Measurements from ENCODE around the gene LYST. TPM values are rescaled to one million over a fixed set of nuclear protein-coding genes. Genes with fewer than 3 reads are reported as not detected.

Gene LYST
- total and polyA plus RNA-seq, 2 of the 4 experiments (the other 2 are of a cell fraction) = 2.2 to 7.2 TPM

GRCh38 chr1:235759336-235759735 is 107.4 kb downstream of the LYST start:
- intact Hi-C loops (cut with micrococcal nuclease) = no loop called here
- CTCF ChIA-PET = no interaction called here
- dilution Hi-C loops (cut with HindIII; ENCODE audit: low sequenced_read_pairs, unreplicated experiment) = no loop called here
- no peak overlapping the region for H3K9ac ChIP-seq (ENCODE audit: low read depth, low read length)
- no peaks in the 10 kb centered on the region for H4K20me1 ChIP-seq (ENCODE audit: insufficient read depth, low read length)
- no peak overlapping the region for H3K27ac ChIP-seq (ENCODE audit: insufficient read depth, low read length)
- no peak overlapping the region for H4K8ac ChIP-seq (ENCODE audit: low read depth in 2 of 2, low read length in 2 of 2)
- WGBS, 2 experiments (ENCODE audit: extremely low coverage in 2 of 2, insufficient read length in 1 of 2) = no CpG with 5 or more reads among the region's 6 CpGs
- POLR2A ChIA-PET (ENCODE audit: unreplicated experiment) = no interaction called here
- H3K14ac ChIP-seq (replicated peaks; ENCODE audit: low read depth, low read length) = no peak overlapping the region
- H4K5ac ChIP-seq (ENCODE audit: low read depth, low read length) = no peak overlapping the region
- H2BK15ac ChIP-seq (ENCODE audit: low read depth, low read length) = no peak overlapping the region
- H3K4me3 ChIP-seq (ENCODE audit: insufficient read depth, low read depth, low read length) = no peak overlapping the region
- no peak overlapping the region; the same call in 1 of the 2 replicates for H2BK120ac ChIP-seq (ENCODE audit: low read depth, low read length)
- 0 out of 2 replicates have a peak, but pooled peaks cover 1% of the 10 kb centered on the region for H3K36me3 ChIP-seq (ENCODE audit: control insufficient read depth, insufficient read depth, low read length)
- H3K4me2 ChIP-seq (ENCODE audit: low read depth, low read length) = no peak overlapping the region
- no peak overlapping the region for H2BK5ac ChIP-seq (ENCODE audit: low read depth, low read length, poor library complexity, severe bottlenecking)
- H2BK20ac ChIP-seq (ENCODE audit: low read depth, low read length) = no peak overlapping the region
- no peak overlapping the region for H3K18ac ChIP-seq (ENCODE audit: low read depth, low read length)
- no peaks in the 10 kb centered on the region for H3K9me3 ChIP-seq (ENCODE audit: control insufficient read depth, insufficient read depth, low read length)
- H3K79me1 ChIP-seq (ENCODE audit: low read depth in 1 of 2, low read length in 2 of 2) = no peaks in the 10 kb centered on the region
- ATAC-seq (ENCODE audit: low read depth) (no peak), DNase-seq (no peak)
- no peak overlapping the region for H3K4ac ChIP-seq (ENCODE audit: low read depth, low read length)
- no peak overlapping the region for H4K91ac ChIP-seq (ENCODE audit: insufficient read depth, low read depth, low read length)
- peaks cover 5% of the 10 kb centered on the region; the same call in 1 of the 2 replicates for H3K9me1 ChIP-seq (ENCODE audit: insufficient read depth, low read length)
- H3K4me1 ChIP-seq (ENCODE audit: control insufficient read depth, insufficient read depth, low read length) = no peaks in the 10 kb centered on the region
- in situ Hi-C loops (cut with MboI; ENCODE audit: low sequenced_read_pairs) = no loop called here
- H3K27me3 ChIP-seq (ENCODE audit: control insufficient read depth, insufficient read depth, low read length) = no peaks in the 10 kb centered on the region
- H2AK5ac ChIP-seq (ENCODE audit: low read depth, low read length) = no peak overlapping the region
- no peak overlapping the region for H3K23ac ChIP-seq (ENCODE audit: low read depth, low read length)
- TF ChIP-seq, protein P1, sequence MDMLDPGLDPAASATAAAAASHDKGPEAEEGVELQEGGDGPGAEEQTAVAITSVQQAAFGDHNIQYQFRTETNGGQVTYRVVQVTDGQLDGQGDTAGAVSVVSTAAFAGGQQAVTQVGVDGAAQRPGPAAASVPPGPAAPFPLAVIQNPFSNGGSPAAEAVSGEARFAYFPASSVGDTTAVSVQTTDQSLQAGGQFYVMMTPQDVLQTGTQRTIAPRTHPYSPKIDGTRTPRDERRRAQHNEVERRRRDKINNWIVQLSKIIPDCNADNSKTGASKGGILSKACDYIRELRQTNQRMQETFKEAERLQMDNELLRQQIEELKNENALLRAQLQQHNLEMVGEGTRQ (IDR thresholded peaks at IDR 0.05; ENCODE audit: low read depth, low read length) = no peak
- TF ChIP-seq POLR2A (IDR thresholded peaks at IDR 0.05; ENCODE audit: low read depth, low read length) (no peak), FOS (IDR thresholded peaks at IDR 0.05; ENCODE audit: low read depth, low read length) (no peak), RAD21 (IDR thresholded peaks at IDR 0.05; ENCODE audit: low read length) (no peak), MAZ (IDR thresholded peaks at IDR 0.05; ENCODE audit: borderline replicate concordance, low read depth, low read length) (no peak), CHD1 (IDR thresholded peaks at IDR 0.05; ENCODE audit: low read depth, low read length) (no peak), NFE2L2 (IDR thresholded peaks at IDR 0.05; ENCODE audit: low read depth, low read length) (no peak)
- no TSS peak for BruUV-seq (replicated peaks)
- H3K56ac ChIP-seq (ENCODE audit: extremely low read depth, insufficient read depth, low read length) = no peak overlapping the region
- no peak overlapping the region for H2AK9ac ChIP-seq (replicated peaks; ENCODE audit: low read depth, low read length, poor library complexity)
- no peak overlapping the region for H2AFZ ChIP-seq (replicated peaks; ENCODE audit: low read length, poor library complexity)

Data from IMR-90 (cell line).